GM21786 (cell line): ENCODE data around the gene RAPSN.

Source experiments
- ATAC-seq: cut with Tn5 transposase; IDR thresholded peaks from one replicate; pipeline ENCODE4 v1.9.1; 2021; ENCODE audit not compliant: unreplicated experiment

Gene RAPSN

GRCh38 chr11:47466701-47467250 is 17.8 kb upstream of the RAPSN start:
- ATAC-seq = no peak

GRCh38 chr11:47466201-47466600 is 17.3 kb upstream of the RAPSN start:
- no peak for ATAC-seq

- ATAC-seq = no peak
Measured at GRCh38 chr11:47464483-47464882, 15.5 kb upstream of the RAPSN start.

GRCh38 chr11:47461876-47462275 is 12.9 kb upstream of the RAPSN start:
- ATAC-seq = no peak

GRCh38 chr11:47460571-47461235 is 11.8 kb upstream of the RAPSN start:
- no peak for ATAC-seq

- peak; percentile 66 for ATAC-seq
Measured at GRCh38 chr11:47454258-47454671, 5.3 kb upstream of the RAPSN start.

- ATAC-seq = no peak
Measured at GRCh38 chr11:47453365-47453764, 4.4 kb upstream of the RAPSN start.

GRCh38 chr11:47451990-47452389 is 3.1 kb upstream of the RAPSN start:
- ATAC-seq = no peak

- no peak for ATAC-seq
Measured at GRCh38 chr11:47451436-47451835, 2.5 kb upstream of the RAPSN start.

- no peak for ATAC-seq
Measured at GRCh38 chr11:47449541-47449940, 605 bp upstream of the RAPSN start.

- ATAC-seq = no peak
Measured at GRCh38 chr11:47447906-47448305, 1.0 kb downstream of the RAPSN start.

GRCh38 chr11:47446833-47447232 is 2.1 kb downstream of the RAPSN start:
- no peak for ATAC-seq

- no peak for ATAC-seq
Measured at GRCh38 chr11:47445840-47446239, 3.1 kb downstream of the RAPSN start.

- ATAC-seq = no peak
Measured at GRCh38 chr11:47443817-47444216, 5.1 kb downstream of the RAPSN start.

GRCh38 chr11:47443028-47443700 is 5.8 kb downstream of the RAPSN start:
- ATAC-seq = no peak

- ATAC-seq = no peak
Measured at GRCh38 chr11:47442514-47442913, 6.4 kb downstream of the RAPSN start.

GRCh38 chr11:47441421-47441820 is 7.5 kb downstream of the RAPSN start:
- ATAC-seq = no peak

GRCh38 chr11:47440054-47440476 is 8.9 kb downstream of the RAPSN start:
- no peak for ATAC-seq

- ATAC-seq = no peak
Measured at GRCh38 chr11:47438721-47439120, 10.2 kb downstream of the RAPSN start.

- ATAC-seq = no peak
Measured at GRCh38 chr11:47437746-47438418, 11.1 kb downstream of the RAPSN start.

GRCh38 chr11:47437218-47437745 is 11.7 kb downstream of the RAPSN start:
- no peak for ATAC-seq

- ATAC-seq = no peak
Measured at GRCh38 chr11:47436726-47437125, 12.2 kb downstream of the RAPSN start.
